Activated CD4-positive, alpha-beta T cell treated with anti-CD3 and anti-CD28 coated beads for 36 hours (primary cell): ENCODE data around the gene LMO7. TPM values are rescaled to one million over a fixed set of nuclear protein-coding genes. Genes with fewer than 3 reads are reported as not detected.
"Not testable (repeated sequence)": the region's sequence is repeated elsewhere in the genome, so short reads cannot be mapped to it uniquely, and the experiment has no call there.

Source experiments
- ATAC-seq: fragments of 200-7000 bp; cut with Tn5 transposase; one replicate; pipeline ENCODE4 v1.10.0; 2021; ENCODE audit warnings: mild to moderate bottlenecking, moderate library complexity
- CTCF ChIA-PET: fragments of 350-600 bp; sonication (Branson Sonifier 250); formaldehyde crosslinking; loops from one replicate; lab custom pipeline; 2021; ENCODE audit warnings: antibody characterized with exemption; lab: Charles Lee
- POLR2A ChIA-PET: fragments of 350-600 bp; sonication (Branson Sonifier 250); formaldehyde crosslinking; loops from one replicate; lab custom pipeline; 2021; ENCODE audit warnings: antibody characterized with exemption, inconsistent platforms; lab: Charles Lee
- DNase-seq: peaks from one replicate; pipeline ENCODE4 v3.0.0-alpha.2; 2020
- H3K27ac Mint-ChIP-seq: one replicate; pipeline ENCODE4 v1.8.0; 2021; ENCODE audit warnings: mixed read lengths
- H3K27me3 Mint-ChIP-seq: one replicate; pipeline ENCODE4 v1.8.0; 2021; ENCODE audit warnings: mixed read lengths
- H3K36me3 Mint-ChIP-seq: one replicate; pipeline ENCODE4 v1.8.0; 2021; ENCODE audit warnings: low read depth, mixed read lengths
- H3K4me1 Mint-ChIP-seq: one replicate; pipeline ENCODE4 v1.8.0; 2021; ENCODE audit warnings: mixed read lengths
- H3K4me3 Mint-ChIP-seq: one replicate; pipeline ENCODE4 v1.8.0; 2021; ENCODE audit warnings: mild to moderate bottlenecking, moderate library complexity, mixed read lengths
- H3K9me3 Mint-ChIP-seq: one replicate; pipeline ENCODE4 v1.8.0; 2021; ENCODE audit warnings: low read depth, mixed read lengths
- intact Hi-C, 2 experiments: fragments of 100-400 bp; cut with DNase I in 1 of 2; cut with micrococcal nuclease in 1 of 2; formaldehyde crosslinking; loops; one replicate each; pipeline versions ENCODE4 v1.14.2 to v1.15.1; 2022 to 2024; cut with DNase I, micrococcal nuclease
- total RNA-seq, 2 experiments: library from RNA; stranded (reverse); gene quantifications; one replicate each; pipeline ENCODE4 v1.2.3, GENCODE V29; 2021

Gene LMO7
- total RNA-seq, 2 experiments from 2014 or later: 11.7 to 15.5 TPM

DNA sequence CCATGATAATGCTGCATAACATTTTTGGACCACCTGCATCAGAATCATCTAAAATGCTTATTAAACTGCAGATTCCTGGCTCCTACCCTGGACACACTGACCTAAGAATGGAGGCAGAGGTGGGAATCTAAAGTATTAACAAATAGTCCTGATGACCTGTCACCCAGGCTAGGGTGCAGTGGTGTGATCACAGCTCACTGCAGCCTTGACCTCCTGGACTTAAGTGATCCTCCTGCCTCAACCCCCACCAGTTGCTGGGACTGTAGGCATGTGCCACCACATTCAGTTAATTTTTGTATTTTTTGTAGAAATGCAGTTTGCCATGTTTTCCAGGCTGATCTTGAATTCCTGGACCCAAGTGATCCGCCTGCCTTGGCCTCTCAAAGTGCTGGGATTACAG is 43.3 kb downstream of the LMO7 start:
- intact Hi-C loops: no loop called here
- CTCF ChIA-PET: interaction anchor here (1.1 to 1.3 kb wide), 2 partner anchors 12 to 16 kb away, joined by 3 to 9 read pairs; no protein-coding TSS in a partner anchor
- Mint-ChIP-seq H3K4me3 (no peak overlapping the region), H3K27ac (no peak overlapping the region), H3K36me3 (no peaks in the 10 kb centered on the region), H3K9me3 (no peaks in the 10 kb centered on the region), H3K27me3 (no peaks in the 10 kb centered on the region), H3K4me1 (no peaks in the 10 kb centered on the region)
- ATAC-seq: no peak
- DNase-seq: no peak
- POLR2A ChIA-PET: no interaction called here

DNA sequence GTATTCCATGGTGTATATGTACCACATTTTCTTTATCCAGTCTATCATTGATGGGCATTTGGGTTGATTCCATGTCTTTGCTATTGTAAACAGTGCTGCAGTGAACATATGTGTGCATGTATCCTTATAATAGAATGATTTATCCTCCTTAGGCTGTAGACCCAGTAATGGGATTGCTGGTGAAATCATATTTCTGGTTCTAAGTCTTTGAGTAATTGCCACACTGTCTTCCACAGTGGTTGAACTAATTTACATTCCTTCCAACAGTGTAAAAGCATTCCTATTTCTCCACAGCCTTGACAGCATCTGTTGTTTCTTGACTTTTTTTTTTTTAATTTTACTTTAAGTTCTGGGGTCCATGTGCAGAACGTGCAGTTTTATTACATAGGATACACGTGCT is 44.1 kb downstream of the LMO7 start:
- POLR2A ChIA-PET, H3K4me3 Mint-ChIP-seq, ATAC-seq, H3K9me3 Mint-ChIP-seq, H3K36me3 Mint-ChIP-seq, H3K27me3 Mint-ChIP-seq, DNase-seq, H3K27ac Mint-ChIP-seq, CTCF ChIA-PET, intact Hi-C loops, H3K4me1 Mint-ChIP-seq: not testable (repeated sequence)

DNA sequence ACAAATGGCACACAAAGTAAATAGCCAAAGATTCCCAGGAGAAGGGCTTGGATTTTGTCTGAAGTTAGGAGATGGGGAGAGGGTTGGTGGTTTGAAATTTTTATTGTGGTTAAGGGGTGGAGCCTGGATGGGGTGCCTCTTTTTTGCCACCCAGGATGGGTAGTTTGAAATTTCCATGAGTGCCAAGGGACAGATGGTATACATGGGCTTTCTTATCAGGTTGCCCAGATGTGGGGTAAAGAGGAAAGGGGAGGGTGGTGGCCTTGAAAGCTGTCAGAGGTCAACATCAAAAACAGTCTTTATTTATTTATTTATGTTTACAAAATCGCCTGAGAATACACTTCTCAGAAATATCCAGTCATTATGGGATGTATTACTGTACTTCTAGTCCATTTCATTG is 46.2 kb downstream of the LMO7 start:
- ATAC-seq: no peak
- Mint-ChIP-seq H3K4me3 (no peak overlapping the region), H3K4me1 (peaks cover 9% of the 10 kb centered on the region), H3K27me3 (no peaks in the 10 kb centered on the region), H3K27ac (no peak overlapping the region), H3K9me3 (no peaks in the 10 kb centered on the region), H3K36me3 (no peaks in the 10 kb centered on the region)
- no peak for DNase-seq
- ChIA-PET POLR2A (no interaction called here), CTCF (interaction anchor here (0.6 kb wide), 1 partner anchor 188 kb away, joined by 3 read pairs; no protein-coding TSS in a partner anchor)
- intact Hi-C loops: no loop called here

DNA sequence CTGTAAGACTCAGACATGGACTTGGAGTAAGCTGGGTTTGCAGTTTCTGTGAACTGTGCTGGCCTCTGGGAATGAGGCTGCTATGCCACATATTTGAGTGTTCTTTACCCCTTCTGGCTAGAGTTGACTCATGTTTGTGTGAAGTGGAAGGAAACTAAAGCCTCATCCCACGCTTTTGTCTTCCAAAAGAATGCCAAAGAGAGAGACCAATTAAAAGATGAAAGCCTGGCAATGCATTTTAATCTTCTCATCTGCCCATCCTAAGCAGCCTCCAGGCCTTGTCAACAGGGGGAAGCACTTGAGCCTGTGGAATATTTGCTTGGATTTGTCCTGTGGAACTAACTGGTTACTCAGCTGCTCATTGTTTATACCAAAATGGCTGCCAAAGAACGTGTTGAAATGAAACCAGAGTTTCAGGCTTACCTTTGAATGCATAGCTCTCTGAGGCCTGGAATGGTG is 49.1 kb downstream of the LMO7 start:
- Mint-ChIP-seq H3K4me3 (no peak overlapping the region), H3K27me3 (no peaks in the 10 kb centered on the region), H3K36me3 (no peaks in the 10 kb centered on the region), H3K4me1 (peaks cover 9% of the 10 kb centered on the region), H3K9me3 (no peaks in the 10 kb centered on the region), H3K27ac (no peak overlapping the region)
- ChIA-PET POLR2A (no interaction called here), CTCF (interaction anchor here (0.7 to 5.4 kb wide), 6 partner anchors 11 to 192 kb away, joined by 3 to 31 read pairs (median 4); no protein-coding TSS in a partner anchor)
- intact Hi-C loops: no loop called here
- DNase-seq: peak; percentile 35
- peak; percentile 91 for ATAC-seq

DNA sequence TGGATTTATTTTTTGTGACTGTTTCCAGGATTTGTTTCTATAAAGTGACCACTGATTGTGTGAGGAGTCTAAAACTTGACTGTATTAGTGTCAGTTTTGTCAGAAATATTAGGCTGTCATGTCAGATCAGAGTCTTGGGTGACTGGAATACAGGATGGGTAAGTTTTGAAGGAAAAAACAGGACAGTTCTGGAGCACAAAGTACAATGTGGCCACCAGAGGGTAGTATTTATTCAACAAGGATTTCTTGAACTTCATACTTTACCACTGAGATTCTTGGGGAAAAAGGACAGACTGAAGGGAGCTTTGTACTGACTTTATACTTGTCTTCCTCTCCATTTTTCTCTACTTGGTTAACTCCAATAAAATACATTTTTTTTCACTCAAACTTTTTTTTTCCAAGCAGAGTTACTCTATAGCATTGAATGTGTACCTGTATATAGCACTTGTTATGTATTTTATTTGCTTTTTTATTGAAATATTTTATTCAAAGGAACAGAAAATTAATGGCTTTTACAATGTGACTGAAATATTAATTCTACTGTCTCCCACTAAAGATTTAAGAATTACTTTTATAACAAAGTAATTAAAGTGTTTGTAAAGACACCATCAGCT is 51.1 kb downstream of the LMO7 start:
- ATAC-seq: no peak
- intact Hi-C loops: no loop called here
- H3K36me3 Mint-ChIP-seq: no peaks in the 10 kb centered on the region

DNA sequence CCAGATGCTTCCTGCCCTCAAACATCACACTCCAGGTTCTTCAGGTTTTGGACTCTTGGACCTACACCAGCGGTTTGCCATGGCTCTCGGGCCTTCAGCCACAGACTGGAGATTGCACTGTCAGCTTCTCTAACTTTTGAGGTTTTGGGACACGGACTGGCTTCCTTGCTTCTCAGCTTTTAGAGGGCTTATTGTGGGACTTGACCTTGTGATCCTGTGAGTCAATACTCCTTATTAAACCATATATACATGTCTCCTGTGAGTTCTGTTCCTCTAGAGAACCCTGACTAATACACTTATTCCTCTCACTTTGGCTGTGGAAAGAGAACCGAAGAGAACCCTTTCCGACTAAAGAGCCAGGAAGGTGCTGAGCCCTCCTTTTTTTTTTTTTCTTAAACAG is 53.6 kb downstream of the LMO7 start:
- no peak for DNase-seq
- intact Hi-C loops: loop anchor here in 1 of 2 experiments (5.0 kb wide), 1 partner anchor 1198 kb away; the partner anchor contains the start of gene KCTD12
- no peak overlapping the region for H3K27ac Mint-ChIP-seq
- no peak overlapping the region for H3K4me3 Mint-ChIP-seq
- POLR2A ChIA-PET: no interaction called here
- no peaks in the 10 kb centered on the region for H3K27me3 Mint-ChIP-seq
- no peak for ATAC-seq
- H3K36me3 Mint-ChIP-seq: no peaks in the 10 kb centered on the region
- H3K4me1 Mint-ChIP-seq: peaks cover 9% of the 10 kb centered on the region
- CTCF ChIA-PET: no interaction called here
- no peaks in the 10 kb centered on the region for H3K9me3 Mint-ChIP-seq

More for the DNA sequence above, 51.1 kb downstream of the LMO7 start:
- H3K9me3 Mint-ChIP-seq: no peaks in the 10 kb centered on the region
- H3K27ac Mint-ChIP-seq: no peak overlapping the region
- H3K4me1 Mint-ChIP-seq: peaks cover 9% of the 10 kb centered on the region
- H3K27me3 Mint-ChIP-seq: no peaks in the 10 kb centered on the region
- H3K4me3 Mint-ChIP-seq: no peak overlapping the region
- CTCF ChIA-PET: interaction anchor here (1.0 to 5.4 kb wide), 6 partner anchors 9 to 188 kb away, joined by 5 to 31 read pairs (median 6); no protein-coding TSS in a partner anchor
- POLR2A ChIA-PET: no interaction called here
- no peak for DNase-seq

DNA sequence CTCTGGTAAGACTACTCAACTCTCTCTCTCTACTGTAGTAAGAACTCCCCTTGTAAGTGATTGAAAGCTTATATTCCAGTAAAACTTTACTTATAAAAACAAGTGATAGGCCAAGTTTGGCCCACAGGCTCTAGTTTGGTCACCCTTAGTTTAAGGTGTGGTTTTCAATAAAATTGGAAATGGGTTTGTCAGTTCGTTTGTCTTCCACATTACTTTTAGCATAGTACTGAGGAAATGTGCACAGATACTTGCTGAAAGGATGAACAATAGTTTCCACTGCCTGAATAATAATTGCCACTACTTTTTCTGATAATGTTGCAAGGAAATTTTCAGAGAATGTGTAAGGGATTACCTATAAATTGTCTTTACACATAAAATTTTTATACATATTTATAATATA is 54.5 kb downstream of the LMO7 start:
- no peak for DNase-seq
- Mint-ChIP-seq H3K4me1 (peaks cover under 1% of the 10 kb centered on the region), H3K4me3 (no peak overlapping the region), H3K9me3 (no peaks in the 10 kb centered on the region), H3K36me3 (no peaks in the 10 kb centered on the region), H3K27ac (no peak overlapping the region), H3K27me3 (no peaks in the 10 kb centered on the region)
- intact Hi-C loops: loop anchor here in 1 of 2 experiments (5.0 kb wide), 1 partner anchor 1197 kb away; the partner anchor contains the start of gene KCTD12
- no peak for ATAC-seq
- ChIA-PET CTCF (interaction anchor here (1.6 kb wide), 1 partner anchor 12 kb away, joined by 3 read pairs; no protein-coding TSS in a partner anchor), POLR2A (no interaction called here)

DNA sequence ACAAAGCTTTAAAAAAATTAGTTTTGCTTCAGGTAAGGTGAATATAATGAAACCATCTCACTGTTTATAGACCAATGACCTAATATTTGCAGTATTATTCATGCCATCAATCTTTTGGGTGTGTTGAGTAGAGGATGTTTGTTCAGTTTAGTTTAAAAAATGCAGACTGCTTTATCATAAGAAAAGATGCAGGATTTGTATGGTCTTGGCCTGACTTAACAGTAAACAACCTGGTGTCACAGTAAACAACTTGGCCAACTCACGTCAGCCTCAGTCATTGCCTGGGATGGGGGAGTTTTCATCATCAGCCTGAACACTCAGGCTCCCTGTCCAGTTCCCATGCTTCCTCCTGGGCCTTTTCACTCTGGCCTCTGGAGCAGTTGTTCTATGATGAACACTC is 55.1 kb downstream of the LMO7 start:
- DNase-seq (no peak), ATAC-seq (no peak)
- H3K27me3 Mint-ChIP-seq: no peaks in the 10 kb centered on the region
- H3K27ac Mint-ChIP-seq: no peak overlapping the region
- intact Hi-C loops: loop anchor here in 1 of 2 experiments (5.0 kb wide), 1 partner anchor 1196 kb away; the partner anchor contains the start of gene KCTD12
- H3K4me1 Mint-ChIP-seq: no peaks in the 10 kb centered on the region
- ChIA-PET POLR2A (no interaction called here), CTCF (interaction anchor here (1.6 kb wide), 1 partner anchor 12 kb away, joined by 3 read pairs; no protein-coding TSS in a partner anchor)
- no peaks in the 10 kb centered on the region for H3K9me3 Mint-ChIP-seq
- no peaks in the 10 kb centered on the region for H3K36me3 Mint-ChIP-seq
- H3K4me3 Mint-ChIP-seq: no peak overlapping the region

DNA sequence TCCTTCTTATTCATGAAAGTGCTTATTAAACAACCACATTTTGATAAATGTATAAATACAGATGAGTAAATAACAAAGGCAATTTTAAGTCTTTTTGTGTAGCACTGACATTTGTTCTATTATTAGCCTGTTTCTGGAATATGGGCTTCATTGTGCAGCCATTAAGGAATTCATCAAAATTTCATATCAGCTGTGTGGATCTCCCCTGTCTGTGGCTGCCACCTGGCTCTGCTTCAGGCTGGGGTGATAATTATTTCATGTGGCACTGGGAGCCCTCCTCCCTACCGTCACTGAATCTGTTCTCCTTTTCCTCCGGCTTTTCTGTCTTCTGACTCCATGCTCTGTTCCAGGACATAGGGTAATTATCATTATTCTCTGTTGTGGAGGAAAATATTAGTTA is 57.1 kb downstream of the LMO7 start:
- no peak for ATAC-seq
- Mint-ChIP-seq H3K9me3 (no peaks in the 10 kb centered on the region), H3K36me3 (no peaks in the 10 kb centered on the region), H3K27me3 (no peaks in the 10 kb centered on the region), H3K4me1 (no peaks in the 10 kb centered on the region), H3K27ac (no peak overlapping the region), H3K4me3 (no peak overlapping the region)
- POLR2A ChIA-PET: no interaction called here
- CTCF ChIA-PET: interaction anchor here (0.7 to 1.2 kb wide), 2 partner anchors 68 to 1022 kb away, joined by 3 read pairs; no protein-coding TSS in a partner anchor
- no peak for DNase-seq
- intact Hi-C loops: loop anchor here in 1 of 2 experiments (5.0 kb wide), 1 partner anchor 1194 kb away; the partner anchor contains the start of gene KCTD12

DNA sequence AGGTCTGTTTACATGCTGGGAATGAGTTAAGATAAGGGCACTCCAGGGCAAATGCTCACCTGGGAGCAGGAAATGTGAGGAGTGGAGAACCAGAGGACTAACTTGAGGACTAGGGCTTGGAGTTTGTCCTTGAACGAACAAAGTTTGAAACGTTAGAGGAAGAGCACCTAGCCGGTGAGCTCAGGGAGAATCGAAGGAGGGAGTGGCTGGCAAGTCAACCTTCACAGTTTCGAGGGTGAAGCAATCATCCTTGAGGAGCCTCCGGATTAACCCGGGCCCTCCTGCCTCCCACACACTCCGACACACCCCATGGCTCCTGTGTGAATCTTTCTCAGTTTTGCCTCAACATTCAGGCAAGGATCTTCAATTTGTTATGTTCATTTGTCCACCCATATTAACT is 58.6 kb downstream of the LMO7 start:
- Mint-ChIP-seq H3K4me1 (no peaks in the 10 kb centered on the region), H3K36me3 (peaks cover 2% of the 10 kb centered on the region), H3K4me3 (no peak overlapping the region), H3K9me3 (no peaks in the 10 kb centered on the region), H3K27ac (no peak overlapping the region), H3K27me3 (no peaks in the 10 kb centered on the region)
- DNase-seq: no peak
- intact Hi-C loops: loop anchor here (2.0 to 5.0 kb wide), 3 partner anchors 322 to 1208 kb away; partner anchors contain the start of gene KCTD12 (in 1 of the 2)
- ChIA-PET CTCF (interaction anchor here (0.9 to 5.4 kb wide), 16 partner anchors 10 to 402 kb away, joined by 3 to 56 read pairs (median 8); no protein-coding TSS in a partner anchor), POLR2A (no interaction called here)
- no peak for ATAC-seq

DNA sequence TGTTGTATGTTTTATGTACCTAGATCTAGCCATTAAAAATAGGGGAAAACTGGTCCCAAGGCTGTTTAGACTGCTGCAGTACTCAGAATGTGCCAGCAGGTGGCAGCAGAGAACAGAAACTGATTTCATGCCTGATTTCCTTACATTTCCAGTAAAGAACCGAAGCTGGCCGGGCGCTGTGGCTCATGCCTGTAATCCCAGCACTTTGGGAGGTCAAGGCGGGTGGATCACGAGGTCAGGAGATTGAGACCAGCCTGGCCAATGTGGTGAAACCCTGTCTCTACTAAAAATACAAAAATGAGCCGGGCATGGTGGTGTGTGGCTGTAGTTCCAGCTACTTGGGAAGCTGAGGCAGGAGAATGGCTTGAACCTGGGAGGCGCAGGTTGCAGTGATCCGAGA is 59.8 kb downstream of the LMO7 start:
- peak overlapping the region; percentile 3 for H3K27ac Mint-ChIP-seq
- POLR2A ChIA-PET, H3K27me3 Mint-ChIP-seq, H3K9me3 Mint-ChIP-seq, H3K4me1 Mint-ChIP-seq, H3K36me3 Mint-ChIP-seq, H3K4me3 Mint-ChIP-seq: not testable (repeated sequence)
- CTCF ChIA-PET: interaction anchor here (0.6 to 5.4 kb wide), 61 partner anchors 9 to 1208 kb away, joined by 3 to 56 read pairs (median 4); partner anchors contain the start of gene TBC1D4
- DNase-seq (peak; percentile 83), ATAC-seq (peak; percentile 58)
- intact Hi-C loops: loop anchor here (1.0 to 5.0 kb wide), 6 partner anchors 105 to 1206 kb away; no protein-coding TSS in a partner anchor
